Measurements from ENCODE around the gene MINDY4. TPM values are rescaled to one million over a fixed set of nuclear protein-coding genes. Genes with fewer than 3 reads are reported as not detected.

The MINDY4 gene
- total and polyA plus RNA-seq, 2 of the 13 experiments (the other 11 are each of a cell fraction or from before 2014, with no cell fraction given) = not detected

- TF ChIP-seq, protein P1, sequence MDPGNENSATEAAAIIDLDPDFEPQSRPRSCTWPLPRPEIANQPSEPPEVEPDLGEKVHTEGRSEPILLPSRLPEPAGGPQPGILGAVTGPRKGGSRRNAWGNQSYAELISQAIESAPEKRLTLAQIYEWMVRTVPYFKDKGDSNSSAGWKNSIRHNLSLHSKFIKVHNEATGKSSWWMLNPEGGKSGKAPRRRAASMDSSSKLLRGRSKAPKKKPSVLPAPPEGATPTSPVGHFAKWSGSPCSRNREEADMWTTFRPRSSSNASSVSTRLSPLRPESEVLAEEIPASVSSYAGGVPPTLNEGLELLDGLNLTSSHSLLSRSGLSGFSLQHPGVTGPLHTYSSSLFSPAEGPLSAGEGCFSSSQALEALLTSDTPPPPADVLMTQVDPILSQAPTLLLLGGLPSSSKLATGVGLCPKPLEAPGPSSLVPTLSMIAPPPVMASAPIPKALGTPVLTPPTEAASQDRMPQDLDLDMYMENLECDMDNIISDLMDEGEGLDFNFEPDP (CRISPR knock-in tag; conservative IDR thresholded peaks at IDR 0.05) = no peak
- no peak for TF ChIP-seq ETV5 (CRISPR knock-in tag; IDR thresholded peaks at IDR 0.05; ENCODE audit: borderline replicate concordance)
These were observed 39.8 kb downstream of the MINDY4 start (continued) for GRCh38 chr7:30810986-30811385.

- 26% methylated on average over 6 of the region's 6 CpGs for WGBS (ENCODE audit: low lambda C conversion rate)
- TF ChIP-seq ZNF556 (CRISPR knock-in tag; IDR thresholded peaks at IDR 0.05; ENCODE audit: borderline replicate concordance) (no peak), ZNF367 (CRISPR knock-in tag; IDR thresholded peaks at IDR 0.05; ENCODE audit: borderline replicate concordance) (no peak), SOX5 (CRISPR knock-in tag; IDR thresholded peaks at IDR 0.05; ENCODE audit: borderline replicate concordance) (no peak), ZNF672 (CRISPR knock-in tag; IDR thresholded peaks at IDR 0.05) (no peak), RARA (CRISPR knock-in tag; IDR thresholded peaks at IDR 0.05) (no peak), GATA4 (IDR thresholded peaks at IDR 0.05; ENCODE audit: borderline replicate concordance, low read depth) (no peak), ZNF18 (CRISPR knock-in tag; IDR thresholded peaks at IDR 0.05; ENCODE audit: insufficient replicate concordance) (no peak)
- TF ChIP-seq, protein P2, sequence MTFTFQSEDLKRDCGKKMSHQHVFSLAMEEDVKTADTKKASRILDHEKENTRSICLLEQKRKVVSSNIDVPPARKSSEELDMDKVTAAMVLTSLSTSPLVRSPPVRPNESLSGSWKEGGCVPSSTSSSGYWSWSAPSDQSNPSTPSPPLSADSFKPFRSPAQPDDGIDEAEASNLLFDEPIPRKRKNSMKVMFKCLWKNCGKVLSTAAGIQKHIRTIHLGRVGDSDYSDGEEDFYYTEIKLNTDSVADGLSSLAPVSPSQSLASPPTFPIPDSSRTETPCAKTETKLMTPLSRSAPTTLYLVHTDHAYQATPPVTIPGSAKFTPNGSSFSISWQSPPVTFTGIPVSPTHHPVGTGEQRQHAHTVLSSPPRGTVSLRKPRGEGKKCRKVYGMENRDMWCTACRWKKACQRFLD (CRISPR knock-in tag; IDR thresholded peaks at IDR 0.05; ENCODE audit: borderline replicate concordance) = no peak
- in situ Hi-C loops (cut with HindIII; ENCODE audit: extremely low pct_ligation_motif_present, low pct_unique_long_range_greater_than_20kb) (no loop called here), intact Hi-C loops (cut with micrococcal nuclease; ENCODE audit: unreplicated experiment) (no loop called here)
- Histone ChIP-seq H2AFZ (ENCODE audit: low read length) (no peak overlapping the region), H3K9ac (ENCODE audit: insufficient read depth, low read depth, low read length) (no peak overlapping the region), H3K4me1 (ENCODE audit: insufficient read depth, low read length) (no peaks in the 10 kb centered on the region), H3K36me3 (replicated peaks in 1 of 2; ENCODE audit: control insufficient read depth in 1 of 2, insufficient read depth in 2 of 2, low read length in 2 of 2) (no peaks in the 10 kb centered on the region), H3K9me3 (ENCODE audit: low read length) (no peaks in the 10 kb centered on the region), H4K20me1 (ENCODE audit: insufficient read depth, low read length) (no peaks in the 10 kb centered on the region), H3K27ac (ENCODE audit: extremely low read length, insufficient read depth, low read length) (no peak overlapping the region), H3K4me2 (ENCODE audit: low read depth, low read length) (no peak overlapping the region), H3K4me3 (replicated peaks in 1 of 3; ENCODE audit: insufficient read depth in 1 of 3, low read depth in 2 of 3, low read length in 3 of 3) (no peak overlapping the region), H3K27me3 (ENCODE audit: control insufficient read depth in 1 of 2, insufficient read depth in 2 of 2, low read length in 2 of 2) (no peaks in the 10 kb centered on the region; a peak in 1 of 5 replicates), H3K79me2 (ENCODE audit: insufficient read depth, low read length) (no peaks in the 10 kb centered on the region)
- ChIA-PET CTCF (ENCODE audit: low intra/inter-chr PET ratio, low total read pairs) (no interaction called here), POLR2A (no interaction called here)
- ATAC-seq (no peak), FAIRE-seq (no peak), DNase-seq (ENCODE audit: low spot score) (no peak)
- BruUV-seq (replicated peaks) = no TSS peak
These were observed 41.5 kb downstream of the MINDY4 start for GRCh38 chr7:30812676-30813075.

Measured in HepG2 (cell line).